Aorta (tissue), 5 donors: Measurements from ENCODE around the gene MYL12A. TPM values are rescaled to one million over a fixed set of nuclear protein-coding genes. Genes with fewer than 3 reads are reported as not detected.

Experiments
- ATAC-seq: fragments of 200-7000 bp; cut with Tn5 transposase; one replicate; pipeline ENCODE4 v1.9.1; 2022; ENCODE audit warnings: moderate library complexity; ENCODE audit not compliant: low FRiP score
- DNase-seq, 2 donors: peaks; one replicate each; pipeline ENCODE4 v3.0.0-alpha.2; 2020
- H3K27ac ChIP-seq, 2 donors: one replicate each; pipeline ENCODE4 v1.5.1; 2013; ENCODE audit warnings: low read length in 2 of 2, mild to moderate bottlenecking in 2 of 2, moderate library complexity in 2 of 2, control low read depth in 1 of 2, inconsistent platforms in 1 of 2, low read depth in 1 of 2
- H3K27me3 ChIP-seq, 2 donors: one replicate each; pipeline ENCODE4 v1.6.1; 2013; ENCODE audit warnings: control low read depth in 1 of 2, low read length in 1 of 2, mild to moderate bottlenecking in 1 of 2, moderate library complexity in 1 of 2; ENCODE audit not compliant: insufficient read depth in 2 of 2, control insufficient read depth in 1 of 2
- H3K36me3 ChIP-seq, 2 donors: one replicate each; pipeline ENCODE4 v1.6.1; 2013; ENCODE audit warnings: control low read depth in 1 of 2, low read length in 1 of 2, mild to moderate bottlenecking in 1 of 2; ENCODE audit not compliant: insufficient read depth in 2 of 2, control insufficient read depth in 1 of 2
- H3K4me1 ChIP-seq, 2 donors: one replicate each; pipeline ENCODE4 v1.6.1; 2013; ENCODE audit warnings: low read length in 2 of 2, control low read depth in 1 of 2, mild to moderate bottlenecking in 1 of 2, moderate library complexity in 1 of 2; ENCODE audit not compliant: insufficient read depth in 2 of 2, control insufficient read depth in 1 of 2
- H3K4me3 ChIP-seq, 2 donors: one replicate each; pipeline ENCODE4 v1.5.1; 2013; ENCODE audit warnings: low read length in 2 of 2, control low read depth in 1 of 2, mild to moderate bottlenecking in 1 of 2
- H3K9me3 ChIP-seq: one replicate; pipeline ENCODE4 v1.6.1; 2013; ENCODE audit warnings: mild to moderate bottlenecking, low read length; ENCODE audit not compliant: control insufficient read depth
- WGBS, 2 donors: extraction: QIAGEN DNeasy Blood & Tissue Kit; methylation state at CpG; one replicate each; pipeline ENCODE4 v1.1.7; 2013; 5-methylcytosine and 5-hydroxymethylcytosine counted together
- intact Hi-C, 2 donors: fragments of 100-400 bp; cut with DNase I; formaldehyde crosslinking; loops; one replicate each; pipeline versions ENCODE4 v1.14.2 to v1.15.0; 2022
- polyA plus RNA-seq, 2 donors: library from polyadenylated mRNA; stranded (reverse); fragments of 200-250 nt; gene quantifications; one replicate each; pipeline ENCODE4 v1.2.3, GENCODE V29; 2013
- total RNA-seq, 2 donors: library from RNA; stranded (reverse); fragmentation: NEBNext Ultra II Directional; extraction: Animal tissue kit (Norgen Biotek cat#: 25700); gene quantifications; one replicate each; pipeline ENCODE4 v1.2.1, GENCODE V29; 2021
- donor health status: healthy with polysubstance abuse.
- donor health status: Bipolar disorder and iron deficiency.
- donor health status: DM: no; HTN: no; CAD: no.
- donor health status: DM: no; HTN: no; CAD: no.
- donor health status: DM: yes; HTN: yes; CAD: no.

The MYL12A gene
- total and polyA plus RNA-seq, 4 donors, result 414 to 848 (median 661) TPM

DNA sequence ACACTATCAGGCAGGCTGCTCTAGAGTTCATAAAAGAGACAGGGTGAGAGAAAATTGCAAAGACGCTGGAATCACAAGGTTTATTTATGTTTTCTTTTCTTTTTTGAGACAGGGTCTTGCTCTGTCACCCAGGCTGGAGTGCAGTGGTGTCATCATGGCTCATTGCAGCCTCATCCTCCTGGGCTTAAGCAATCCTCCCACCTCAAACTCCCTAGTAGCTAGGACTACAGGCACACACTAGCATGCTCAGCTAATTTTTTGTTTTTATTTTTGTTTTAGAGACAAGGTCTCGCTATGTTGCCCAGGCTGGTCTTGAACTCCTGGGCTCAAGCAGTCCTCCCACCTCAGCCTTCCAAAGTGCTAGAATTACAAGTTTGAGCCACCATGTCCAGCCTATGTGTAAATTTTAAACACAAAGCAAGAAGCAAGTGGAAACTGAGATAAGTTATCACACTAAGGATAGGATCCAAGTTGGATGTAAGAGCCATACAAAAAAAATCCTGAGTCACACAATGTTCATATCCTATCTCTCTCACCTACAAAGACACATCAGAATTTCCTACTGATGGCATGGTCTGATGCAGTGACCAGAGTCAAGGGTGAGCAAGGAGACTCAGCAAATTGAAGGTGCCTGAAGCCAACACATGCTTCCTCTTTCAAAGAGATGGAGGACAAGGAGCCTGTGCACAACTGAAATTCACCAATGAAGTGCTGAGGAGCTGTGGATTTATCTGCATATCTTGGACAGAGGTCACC lies 45.8 kb downstream of the MYL12A start:
- no peak for ATAC-seq

DNA sequence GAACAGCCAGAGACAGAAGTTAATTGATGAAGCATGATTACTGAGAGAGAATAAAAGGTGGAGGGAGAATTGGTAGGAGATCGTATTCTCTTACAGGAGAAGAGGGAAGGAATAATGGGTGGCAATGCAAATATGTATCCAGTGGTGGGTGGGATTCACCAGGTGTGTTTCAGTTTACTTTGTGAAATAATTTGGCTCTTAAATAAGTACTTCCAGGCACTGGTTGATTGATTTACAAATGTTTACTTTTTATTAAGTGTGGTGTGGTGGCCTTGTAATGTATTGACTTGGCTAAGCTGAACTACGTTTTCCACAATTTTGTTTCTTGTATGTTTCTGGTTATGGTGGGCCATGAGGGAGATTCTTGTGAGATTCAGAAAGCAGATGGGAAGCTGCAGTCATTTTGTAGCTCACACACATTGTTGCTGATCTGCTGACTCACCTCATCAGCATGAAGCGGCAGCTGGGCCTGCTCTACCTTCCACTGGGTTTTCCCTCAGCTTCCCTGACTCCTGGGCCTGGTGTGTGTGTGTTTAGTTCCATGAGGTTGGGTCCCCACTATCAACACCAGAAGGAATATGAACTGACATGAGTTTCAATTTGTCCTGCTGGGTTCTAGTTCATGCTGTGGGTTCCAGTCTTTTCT lies 47.0 kb downstream of the MYL12A start:
- H3K9me3 ChIP-seq, result peaks cover 2% of the 10 kb centered on the region

More for the DNA sequence above, 45.8 kb downstream of the MYL12A start:
- H3K27me3 ChIP-seq, result no peaks in the 10 kb centered on the region
- H3K9me3 ChIP-seq, result peaks cover 2% of the 10 kb centered on the region
- H3K36me3 ChIP-seq, result no peaks in the 10 kb centered on the region
- no peaks in the 10 kb centered on the region for H3K4me1 ChIP-seq
- no peak overlapping the region for H3K27ac ChIP-seq
- 81% methylated on average over 2 of the region's 2 CpGs for WGBS, 2 donors
- intact Hi-C loops, result no loop called here
- H3K4me3 ChIP-seq, result no peak overlapping the region
- DNase-seq, result no peak

GRCh38 chr18:3297025-3297984 lies 49.7 kb downstream of the MYL12A start:
- peak overlapping the region; percentile 35 to 51 for H3K4me3 ChIP-seq
- H3K27ac ChIP-seq, result no peak overlapping the region
- intact Hi-C loops, result no loop called here
- DNase-seq (peak; percentile 91 to 93), ATAC-seq (peak; percentile 88)
- H3K36me3 ChIP-seq, result no peaks in the 10 kb centered on the region
- H3K9me3 ChIP-seq, result peaks cover 2% of the 10 kb centered on the region
- H3K4me1 ChIP-seq, result no peaks in the 10 kb centered on the region
- 5 to 6% methylated on average over 18 of the region's 18 CpGs for WGBS, 2 donors
- H3K27me3 ChIP-seq, result no peaks in the 10 kb centered on the region

More for the DNA sequence above, 47.0 kb downstream of the MYL12A start:
- Histone ChIP-seq H3K27ac (no peak overlapping the region), H3K27me3 (no peaks in the 10 kb centered on the region), H3K4me3 (no peak overlapping the region), H3K4me1 (no peaks in the 10 kb centered on the region), H3K36me3 (no peaks in the 10 kb centered on the region)
- WGBS, 2 donors, result 95 to 99% methylated on average over 3 of the region's 3 CpGs
- no peak for DNase-seq
- intact Hi-C loops, result no loop called here
- ATAC-seq, result no peak

- Histone ChIP-seq H3K4me1 (no peaks in the 10 kb centered on the region), H3K9me3 (no peaks in the 10 kb centered on the region), H3K27me3 (no peaks in the 10 kb centered on the region), H3K36me3 (no peaks in the 10 kb centered on the region), H3K27ac (no peak overlapping the region), H3K4me3 (no peak overlapping the region)
- ATAC-seq, result no peak
- DNase-seq, result no peak
- intact Hi-C loops, result no loop called here
- 91 to 100% methylated on average over 1 of the region's 1 CpG for WGBS, 2 donors
These were observed 57.2 kb downstream of the MYL12A start for GRCh38 chr18:3304832-3305231.

DNA sequence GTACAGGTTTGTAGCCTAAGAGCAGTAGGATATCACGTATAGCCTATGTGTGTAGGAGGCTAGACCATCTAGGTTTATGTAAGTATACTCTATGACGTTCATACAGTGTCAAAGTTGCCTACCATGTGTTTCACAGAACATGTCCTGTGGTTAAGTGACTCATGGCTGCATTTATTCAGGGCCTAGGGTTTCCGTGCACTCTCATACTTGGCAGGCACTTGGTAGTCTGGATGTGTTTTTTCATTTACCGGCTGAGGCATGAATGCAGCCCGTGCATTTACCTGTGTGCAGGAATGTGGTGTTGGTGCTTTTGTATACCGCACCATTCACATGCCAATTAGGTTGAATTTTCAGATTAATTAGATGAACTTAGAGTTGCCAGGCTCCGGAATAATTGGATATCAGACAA lies 57.8 kb downstream of the MYL12A start:
- no peaks in the 10 kb centered on the region for H3K9me3 ChIP-seq
- no peaks in the 10 kb centered on the region for H3K27me3 ChIP-seq
- H3K36me3 ChIP-seq, result no peaks in the 10 kb centered on the region
- ATAC-seq, result no peak
- DNase-seq, result no peak
- no peaks in the 10 kb centered on the region for H3K4me1 ChIP-seq
- no peak overlapping the region for H3K27ac ChIP-seq
- WGBS, 2 donors, result 60 to 67% methylated on average over 7 of the region's 7 CpGs
- no peak overlapping the region for H3K4me3 ChIP-seq
- intact Hi-C loops, result no loop called here

Other genes starting within 250 kb of the MYL12A start
- gene LPIN2, start 234.7 kb upstream of the MYL12A start, total RNA-seq, result 10 to 100 TPM; 34.8 to 42.4 TPM
- gene LPIN2, start 234.7 kb upstream of the MYL12A start, polyA plus RNA-seq, result 10 to 100 TPM in 1 of 2 donors, 1 to 10 TPM in 1; 9.1 to 16.5 TPM
- gene MYOM1, start 27.8 kb upstream of the MYL12A start, total RNA-seq, result 10 to 100 TPM; 26.3 to 63.8 TPM
- gene MYOM1, start 27.8 kb upstream of the MYL12A start, polyA plus RNA-seq, result 10 to 100 TPM; 15.8 to 26.4 TPM
- 100 to 1,000 TPM; 259 to 324 TPM for gene MYL12B, start 14.3 kb downstream of the MYL12A start, total RNA-seq
- 100 to 1,000 TPM; 434 to 661 TPM for gene MYL12B, start 14.3 kb downstream of the MYL12A start, polyA plus RNA-seq
- 10 to 100 TPM; 48.0 to 48.2 TPM for gene TGIF1, start 202.4 kb downstream of the MYL12A start, total RNA-seq
- 10 to 100 TPM; 34.7 to 35.1 TPM for gene TGIF1, start 202.4 kb downstream of the MYL12A start, polyA plus RNA-seq